ENCODE measurements around the gene ACSM4.
A peak's percentile ranks its signal among the peaks of the same experiment; 100 is the strongest.

ACSM4 gene

DNA sequence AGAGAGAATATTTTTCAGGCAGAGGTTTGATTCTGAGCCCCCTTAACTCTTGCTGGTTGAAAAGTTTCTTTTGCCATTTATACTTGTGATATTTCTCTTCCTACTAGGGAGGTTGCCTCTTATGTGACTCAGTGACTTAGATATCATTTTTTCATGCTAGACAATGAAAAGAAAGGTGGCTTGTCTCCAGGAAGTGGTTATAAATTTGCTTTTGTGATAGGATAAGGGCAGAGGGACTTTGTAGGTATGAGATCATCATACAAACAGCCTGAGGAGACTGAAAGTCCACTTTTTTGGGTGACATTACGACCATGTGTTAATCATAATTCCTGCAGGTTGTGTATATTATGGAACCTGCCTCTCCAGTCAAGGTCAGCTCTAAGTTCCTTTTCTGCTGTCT, 35.8 kb downstream of the ACSM4 start:
- DNase-seq (ENCODE audit: low read depth), result no peak

DNA sequence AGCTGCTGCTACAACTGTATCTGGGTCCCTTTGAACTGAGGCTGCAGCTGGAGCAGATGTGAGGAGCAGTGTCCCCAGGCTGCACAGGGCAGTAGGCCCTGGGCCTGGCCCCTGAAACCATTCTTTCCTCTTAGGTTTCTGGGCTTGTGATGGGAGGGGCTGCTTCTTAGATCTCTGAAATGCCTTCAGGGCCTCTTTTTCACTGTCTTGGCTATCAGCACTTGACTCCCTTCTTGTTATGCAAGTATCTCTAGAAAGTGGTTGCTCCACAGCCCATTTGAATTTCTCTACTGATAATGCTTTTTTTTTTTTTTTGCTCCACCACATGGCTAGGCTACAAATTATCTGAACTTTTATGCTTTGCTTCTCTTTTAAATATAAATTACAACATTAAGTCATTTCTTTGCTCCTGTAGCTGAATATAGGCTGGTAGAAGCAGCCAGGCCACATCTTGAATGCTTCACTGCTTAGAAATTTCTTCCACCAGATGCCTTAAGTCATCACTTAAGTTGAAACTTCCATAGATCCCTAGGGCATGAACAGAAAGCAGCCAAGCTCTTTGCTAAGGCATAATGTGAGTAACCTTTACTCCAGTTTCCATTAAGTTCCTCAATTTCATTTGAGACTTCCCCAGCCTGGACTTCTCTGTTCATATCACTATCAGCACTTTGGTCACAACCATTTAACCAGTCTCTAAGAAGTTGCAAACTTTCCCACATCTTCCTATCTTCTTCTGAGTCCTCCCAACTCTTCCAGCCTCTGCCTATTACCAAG, 41.1 kb downstream of the ACSM4 start:
- no peak for DNase-seq (ENCODE audit: low read depth)

DNA sequence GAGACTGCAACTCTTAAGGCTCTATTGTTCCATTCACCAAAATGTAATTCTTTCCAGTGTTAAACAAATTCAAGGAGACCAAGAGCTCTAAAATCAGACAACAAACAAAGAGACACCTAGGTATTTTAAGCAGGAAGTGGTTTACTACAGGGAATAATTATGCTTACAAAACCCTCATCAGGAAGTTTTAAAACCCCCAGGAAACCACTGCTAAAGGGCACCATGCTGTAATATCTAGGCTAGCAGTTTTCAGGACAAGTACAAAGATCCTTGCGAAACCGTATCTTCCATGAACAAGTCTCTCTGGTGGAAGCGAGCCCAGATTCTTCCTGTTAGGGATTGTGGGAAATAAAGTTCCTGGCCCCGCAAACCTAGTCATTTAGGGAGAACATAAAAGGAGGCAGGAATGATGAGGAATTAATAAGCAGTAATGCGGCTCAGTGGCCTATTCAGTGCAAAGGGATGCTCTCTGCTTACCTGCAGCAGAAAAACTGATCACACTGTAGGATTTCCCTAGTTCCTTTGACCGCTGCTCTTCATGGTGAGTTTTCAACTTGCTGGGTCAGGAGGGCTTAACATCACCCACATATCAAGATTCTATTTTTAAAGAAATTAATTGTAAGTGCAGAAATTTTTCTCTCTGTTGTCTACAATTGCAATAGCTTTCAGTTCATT, 42.8 kb downstream of the ACSM4 start:
- DNase-seq (ENCODE audit: low read depth), result no peak

DNA sequence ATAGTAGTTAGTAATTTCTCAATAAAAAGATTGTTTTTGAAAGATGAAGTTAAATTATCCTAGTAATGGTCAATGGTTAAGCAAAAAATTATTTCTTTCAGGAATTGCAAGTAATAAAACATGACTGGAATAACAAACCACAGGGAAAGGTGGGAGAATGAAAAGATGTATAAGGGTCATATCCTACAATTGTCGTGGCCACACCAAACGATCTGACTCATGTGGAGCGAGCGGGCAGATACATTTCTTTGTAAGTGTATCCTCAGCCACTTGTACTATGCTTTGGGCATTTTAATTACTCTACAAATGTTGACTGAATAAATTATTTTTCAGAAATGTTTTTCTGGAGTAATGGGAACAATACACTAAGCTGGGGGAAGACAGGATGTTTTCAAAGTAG, 45.5 kb downstream of the ACSM4 start:
- DNase-seq (ENCODE audit: low read depth), result no peak

DNA sequence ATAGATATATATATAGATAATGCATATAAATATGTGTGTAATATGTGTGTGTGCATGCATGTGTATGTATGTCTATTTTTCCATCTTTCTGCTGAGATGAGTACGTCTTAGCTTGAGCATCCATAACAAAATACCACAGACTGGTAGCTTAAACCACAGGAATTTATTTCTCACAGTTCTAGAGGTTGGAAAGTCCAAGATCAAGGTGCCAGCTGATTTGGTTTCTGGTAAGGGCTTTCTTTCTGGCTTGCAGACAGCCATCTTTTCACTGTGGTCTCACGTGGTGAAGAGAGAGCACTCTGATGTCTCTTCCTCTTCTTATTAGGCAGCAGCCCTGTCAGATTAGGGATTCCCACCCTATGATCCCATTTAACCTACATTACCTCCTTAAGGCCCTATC, 47.3 kb downstream of the ACSM4 start:
- DNase-seq (ENCODE audit: low read depth), result no peak

DNA sequence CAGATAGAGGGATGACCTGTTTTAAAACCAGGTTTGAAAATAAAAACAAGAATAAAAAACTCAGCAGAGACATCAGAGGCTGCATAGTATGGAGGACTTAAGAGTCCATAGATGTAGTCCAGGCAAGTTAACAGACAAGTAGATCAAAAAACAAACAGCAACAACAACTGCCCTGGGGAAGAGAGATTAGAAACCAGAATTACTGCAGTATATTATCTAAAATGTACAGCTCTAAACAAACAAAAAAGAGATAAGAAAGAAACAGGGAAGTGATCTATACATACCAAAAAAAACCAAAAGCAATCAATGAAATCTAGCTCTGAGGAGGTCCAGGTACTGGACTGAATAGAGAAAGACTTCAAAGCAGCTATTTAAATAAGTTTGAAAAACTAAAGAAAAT, 48.8 kb downstream of the ACSM4 start:
- no peak for DNase-seq (ENCODE audit: low read depth)

DNA sequence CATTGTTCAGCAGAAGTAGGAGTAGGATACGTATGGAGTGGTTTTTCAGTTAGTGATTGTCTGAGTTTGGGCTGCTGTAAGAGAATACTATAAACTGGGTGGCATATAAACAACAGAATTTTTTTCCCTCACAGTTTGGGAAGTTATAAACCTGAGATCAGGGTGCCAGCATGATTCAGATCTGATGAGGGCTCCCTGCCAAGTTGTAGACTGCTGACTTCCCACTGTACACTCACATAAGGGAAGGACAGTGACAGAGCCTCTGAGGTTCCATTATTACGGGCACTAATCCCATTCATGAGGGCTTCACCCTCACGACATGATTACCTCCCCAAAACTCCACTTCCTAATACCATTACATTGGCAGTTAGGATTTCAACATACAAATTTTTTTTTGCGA, 50.7 kb downstream of the ACSM4 start:
- peak; percentile 5 for DNase-seq (ENCODE audit: low read depth)

DNA sequence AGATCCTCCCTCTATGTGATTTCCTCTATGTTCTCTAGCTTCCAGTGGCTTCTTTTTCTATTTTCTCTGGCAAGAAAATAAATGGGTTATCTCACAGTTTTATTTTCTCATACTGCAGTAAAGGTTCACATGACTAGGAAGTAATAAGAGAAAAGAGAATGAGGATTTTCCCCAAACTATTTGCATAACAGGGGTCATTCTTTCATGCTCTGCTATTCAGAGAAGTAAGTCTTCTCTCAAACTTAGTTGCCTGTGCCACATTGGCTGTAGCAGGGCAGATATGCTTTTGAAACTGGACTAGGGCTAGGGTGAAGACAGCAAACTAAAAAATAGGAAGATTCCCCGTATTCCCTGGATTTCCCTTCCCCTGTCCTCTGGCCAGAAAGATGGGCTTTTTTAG, 57.4 kb downstream of the ACSM4 start:
- no peak for DNase-seq (ENCODE audit: low read depth)

DNA sequence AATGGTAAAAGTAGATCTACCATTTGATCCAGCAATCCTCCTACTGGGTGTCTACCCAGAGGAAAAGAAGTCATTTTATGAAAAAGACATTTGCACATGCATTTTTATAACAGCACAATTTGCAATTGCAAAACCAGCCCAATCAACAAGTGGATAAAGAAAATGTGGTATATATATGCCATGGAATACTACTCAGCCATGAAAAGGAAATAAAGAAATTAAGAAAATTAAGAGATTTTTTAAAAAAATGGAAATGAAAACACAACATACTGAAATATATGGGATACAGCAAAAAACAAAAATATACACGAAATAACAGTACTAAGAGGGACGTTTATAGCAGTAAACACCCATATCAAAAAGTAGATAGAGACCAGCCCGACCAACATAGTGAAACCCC, 58.9 kb downstream of the ACSM4 start:
- no peak for DNase-seq (ENCODE audit: low read depth)

DNA sequence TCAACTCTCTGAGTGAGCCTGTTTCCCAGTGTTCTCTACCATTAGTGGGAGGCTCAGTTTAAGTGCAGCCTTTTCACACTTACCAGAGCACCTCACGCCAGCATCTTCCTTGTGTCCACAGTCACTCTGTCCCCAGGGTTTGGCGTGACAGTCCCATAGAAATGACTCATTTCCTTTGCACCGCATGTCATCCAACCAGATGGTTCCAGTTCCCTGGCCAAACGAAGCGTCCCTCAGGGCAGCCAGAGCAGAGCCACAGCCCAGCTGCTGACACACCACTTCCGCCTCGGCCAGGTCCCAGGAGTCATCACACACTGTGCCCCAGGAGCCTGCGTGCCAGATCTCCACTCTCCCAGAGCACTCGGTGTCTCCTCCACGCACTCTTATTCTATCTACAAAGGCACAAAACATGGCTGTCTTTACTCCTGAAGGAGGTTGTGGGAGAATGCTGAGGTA, 65.4 kb downstream of the ACSM4 start:
- DNase-seq (ENCODE audit: low read depth), result no peak

DNA sequence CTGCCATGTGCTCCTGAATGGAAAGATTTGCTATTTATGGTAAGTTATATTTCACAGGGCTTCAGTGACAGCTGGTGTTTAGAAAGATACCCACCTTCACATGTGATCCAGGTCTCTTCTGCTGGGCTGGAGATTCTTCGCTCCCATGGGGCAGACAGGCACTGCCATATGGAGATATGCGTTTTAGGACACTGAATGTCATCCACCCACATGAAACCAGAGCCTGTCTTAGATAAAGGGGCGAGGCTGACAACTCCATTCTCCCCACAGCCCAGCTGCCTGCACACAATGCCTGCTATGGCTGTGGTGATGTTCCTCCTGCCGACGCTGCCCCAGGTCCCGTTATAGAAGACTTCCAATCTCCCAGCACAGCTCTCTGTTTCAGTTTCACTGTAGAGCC, 69.4 kb downstream of the ACSM4 start:
- no peak for DNase-seq (ENCODE audit: low read depth)

DNA sequence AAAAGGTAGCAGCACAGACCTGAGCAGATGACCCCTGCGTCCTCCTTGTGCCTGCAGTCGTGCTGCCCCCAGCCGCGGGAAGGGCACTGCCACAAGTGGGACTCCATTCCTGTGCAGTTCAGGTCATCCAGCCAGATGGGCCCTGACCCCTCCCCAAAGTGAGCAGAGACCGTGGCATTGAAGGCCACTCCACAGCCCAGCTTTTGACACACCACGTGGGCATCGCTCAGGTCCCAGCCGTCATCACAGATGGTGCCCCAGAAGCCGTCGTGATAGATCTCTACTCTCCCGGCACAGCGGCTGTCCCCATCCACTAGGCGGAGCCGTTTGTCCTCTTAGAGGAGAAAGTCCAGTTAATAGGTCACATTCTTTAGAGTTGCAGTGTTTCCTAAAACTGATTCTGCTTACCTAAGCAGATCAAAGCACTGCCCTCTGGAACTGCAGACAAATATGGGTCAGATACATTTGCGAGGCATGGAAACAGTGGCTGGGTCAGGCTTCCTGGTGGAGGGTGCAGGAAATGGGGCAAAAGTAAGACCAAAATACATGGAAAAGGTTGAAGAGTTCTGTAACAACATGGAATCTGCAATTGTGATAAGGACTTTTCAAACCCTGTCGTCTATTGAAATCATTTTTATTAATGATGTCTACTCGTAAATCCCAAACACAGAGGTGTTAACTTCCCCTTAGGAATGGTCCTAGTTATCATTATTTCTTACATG, 70.7 kb downstream of the ACSM4 start:
- peak; percentile 11 for DNase-seq (ENCODE audit: low read depth)

DNA sequence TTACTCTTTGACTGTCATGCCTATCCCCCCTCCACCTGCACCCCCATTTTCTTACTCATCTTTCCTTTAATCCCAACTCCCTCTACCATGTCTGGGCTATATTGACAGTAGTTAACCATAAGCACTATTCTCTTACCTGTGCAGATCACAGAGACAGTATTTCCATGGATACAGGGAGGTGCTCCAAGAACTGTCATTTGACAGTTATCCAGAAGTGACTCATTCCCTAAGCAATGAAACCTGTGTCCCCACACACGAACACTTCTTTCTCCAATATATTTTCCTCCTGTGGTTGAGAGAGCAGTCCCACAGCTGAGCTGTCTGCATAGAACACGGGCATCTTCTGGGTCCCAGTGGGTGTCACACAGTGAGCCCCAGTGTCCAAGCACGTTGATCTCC, 71.3 kb downstream of the ACSM4 start:
- DNase-seq (ENCODE audit: low read depth), result no peak

DNA sequence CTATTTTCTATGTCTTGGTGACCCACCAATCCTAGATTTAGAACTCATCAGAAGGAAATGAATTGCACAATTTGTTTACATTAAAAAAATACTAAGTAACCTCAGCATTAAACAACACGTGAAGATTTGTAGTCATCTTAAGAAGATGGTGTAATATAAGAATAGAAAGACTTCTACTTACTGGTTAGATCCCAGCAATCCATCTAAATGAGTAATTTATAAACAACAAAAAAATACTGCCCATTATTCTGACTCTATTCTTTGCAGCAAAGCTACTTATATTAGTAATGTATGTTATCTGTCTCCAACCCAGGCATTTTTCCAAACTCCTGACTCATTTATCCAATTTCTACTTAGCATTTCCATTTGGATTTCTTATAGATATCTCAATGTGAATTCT, 72.3 kb downstream of the ACSM4 start:
- peak; percentile 28 for DNase-seq (ENCODE audit: low read depth)

Measured in iris pigment epithelial cell (primary cell).